ENCODE results near the gene ODF2. TPM values are rescaled to one million over a fixed set of nuclear protein-coding genes. Genes with fewer than 3 reads are reported as not detected.
"Not testable (repeated sequence)": the region's sequence is repeated elsewhere in the genome, so short reads cannot be mapped to it uniquely, and the experiment has no call there.

The ODF2 gene
- total RNA-seq, 5 donors from 2014 or later (not counting 1 experiment from before 2014, with no cell fraction given) = 26.0 to 35.7 (median 33.1) TPM

DNA sequence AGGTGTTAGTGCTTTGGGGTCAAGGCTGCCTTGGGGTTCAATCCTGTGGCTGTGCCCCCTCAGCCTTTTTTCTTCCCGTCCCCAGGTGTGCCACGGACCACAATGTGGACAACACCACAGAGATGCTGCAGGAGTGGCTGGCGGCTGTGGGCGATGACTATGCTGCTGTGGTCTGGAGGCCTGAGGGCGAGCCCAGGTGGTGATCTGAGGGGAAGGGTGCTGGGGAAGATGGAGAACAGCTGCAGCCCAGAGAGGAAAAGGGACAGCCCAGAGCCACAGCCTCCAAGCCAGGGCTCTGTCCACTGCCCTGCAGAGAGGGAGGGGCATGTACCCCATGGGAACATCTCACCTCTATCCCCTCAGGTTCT is 33.0 kb upstream of the ODF2 start:
- no peak overlapping the region for H3K27ac Mint-ChIP-seq
- WGBS (ENCODE audit: insufficient coverage) = 50% methylated on average over 5 of the region's 5 CpGs

GRCh38 chr9:128423356-128423755 is 32.5 kb upstream of the ODF2 start:
- H3K4me3 Mint-ChIP-seq; ATAC-seq (replicated peaks in 1 of 4); H3K36me3 Mint-ChIP-seq; H3K4me3 ChIP-seq (ENCODE audit: control insufficient read depth in 1 of 2, extremely low read depth in 1 of 2, low read length in 1 of 2); H3K9me3 Mint-ChIP-seq; POLR2A ChIA-PET; H3K27ac ChIP-seq (ENCODE audit: low read length); H3K36me3 ChIP-seq (ENCODE audit: control insufficient read depth in 2 of 2, extremely low read depth in 1 of 2, insufficient read depth in 1 of 2, low read length in 1 of 2); H3K9me3 ChIP-seq; DNase-seq; H3K27ac Mint-ChIP-seq: not testable (repeated sequence)
- peaks cover 8 to 13% (median 12%) of the 10 kb centered on the region in 3 donors for H3K4me1 Mint-ChIP-seq
- peaks cover 0 to 27% of the 10 kb centered on the region in 2 experiments for H3K4me1 ChIP-seq (ENCODE audit: control insufficient read depth in 1 of 2, extremely low read depth in 1 of 2, insufficient read depth in 2 of 2, low read length in 2 of 2)
- peaks cover 9 to 14% of the 10 kb centered on the region in 2 donors for H3K27me3 Mint-ChIP-seq
- CTCF ChIA-PET = interaction anchor here (0.6 kb wide), 3 partner anchors 43 to 1196 kb away, joined by 3 to 5 read pairs (median 4); no protein-coding TSS in a partner anchor
- peaks cover 6 to 33% of the 10 kb centered on the region in 2 experiments for H3K27me3 ChIP-seq (replicated peaks in 1 of 2; ENCODE audit: control insufficient read depth in 2 of 2, extremely low read depth in 1 of 2, insufficient read depth in 2 of 2, low read length in 1 of 2)
- whole genome bisulfite sequencing (ENCODE audit: insufficient coverage) = 100% methylated on average over 3 of the region's 6 CpGs

More for the DNA sequence above, 33.0 kb upstream of the ODF2 start:
- peaks cover 8 to 13% (median 12%) of the 10 kb centered on the region in 3 donors for H3K4me1 Mint-ChIP-seq
- H3K9me3 ChIP-seq = no peaks in the 10 kb centered on the region
- no peak overlapping the region for H3K4me3 ChIP-seq (ENCODE audit: control insufficient read depth in 1 of 2, extremely low read depth in 1 of 2, low read length in 1 of 2)
- no peaks in the 10 kb centered on the region for H3K9me3 Mint-ChIP-seq
- ChIA-PET POLR2A (no interaction called here), CTCF (interaction anchor here in 1 of 2 donors (0.6 kb wide), 1 partner anchor 1196 kb away, joined by 5 read pairs; no protein-coding TSS in a partner anchor)
- H3K4me1 ChIP-seq (ENCODE audit: control insufficient read depth in 1 of 2, extremely low read depth in 1 of 2, insufficient read depth in 2 of 2, low read length in 2 of 2) = peaks cover 0 to 27% of the 10 kb centered on the region in 2 experiments
- ATAC-seq (replicated peaks in 1 of 4) = no peak
- H3K36me3 ChIP-seq (ENCODE audit: control insufficient read depth in 2 of 2, extremely low read depth in 1 of 2, insufficient read depth in 1 of 2, low read length in 1 of 2) = no peaks in the 10 kb centered on the region
- peaks cover 6 to 39% of the 10 kb centered on the region in 2 experiments for H3K27me3 ChIP-seq (replicated peaks in 1 of 2; ENCODE audit: control insufficient read depth in 2 of 2, extremely low read depth in 1 of 2, insufficient read depth in 2 of 2, low read length in 1 of 2)
- DNase-seq = no peak
- no peak overlapping the region for H3K27ac ChIP-seq (ENCODE audit: low read length)
- H3K27me3 Mint-ChIP-seq = peaks cover 9 to 14% of the 10 kb centered on the region in 2 donors
- peak overlapping the region in 1 of 3 donors; percentile 71 for H3K4me3 Mint-ChIP-seq
- no peaks in the 10 kb centered on the region for H3K36me3 Mint-ChIP-seq

GRCh38 chr9:128424268-128424780 is 31.5 kb upstream of the ODF2 start:
- WGBS (ENCODE audit: insufficient coverage) = 92% methylated on average over 11 of the region's 15 CpGs
- Mint-ChIP-seq H3K4me1 (peaks cover 3 to 7% (median 7%) of the 10 kb centered on the region in 3 donors), H3K27ac (no peak overlapping the region), H3K4me3 (no peak overlapping the region), H3K36me3 (no peaks in the 10 kb centered on the region), H3K27me3 (peaks cover 3 to 7% of the 10 kb centered on the region in 2 donors), H3K9me3 (no peaks in the 10 kb centered on the region)
- Histone ChIP-seq H3K9me3 (no peaks in the 10 kb centered on the region), H3K36me3 (ENCODE audit: control insufficient read depth in 2 of 2, extremely low read depth in 1 of 2, insufficient read depth in 1 of 2, low read length in 1 of 2) (no peaks in the 10 kb centered on the region), H3K4me3 (ENCODE audit: control insufficient read depth in 1 of 2, extremely low read depth in 1 of 2, low read length in 1 of 2) (no peak overlapping the region), H3K27me3 (replicated peaks in 1 of 2; ENCODE audit: control insufficient read depth in 2 of 2, extremely low read depth in 1 of 2, insufficient read depth in 2 of 2, low read length in 1 of 2) (peaks cover 3 to 24% of the 10 kb centered on the region in 2 experiments), H3K4me1 (ENCODE audit: control insufficient read depth in 1 of 2, extremely low read depth in 1 of 2, insufficient read depth in 2 of 2, low read length in 2 of 2) (peaks cover 0 to 21% of the 10 kb centered on the region in 2 experiments), H3K27ac (ENCODE audit: low read length) (no peak overlapping the region)
- no peak for DNase-seq
- ATAC-seq (replicated peaks in 1 of 4) = no peak
- ChIA-PET POLR2A (no interaction called here), CTCF (interaction anchor here (0.6 to 0.7 kb wide), 2 partner anchors 16 to 386 kb away, joined by 3 to 6 read pairs; no protein-coding TSS in a partner anchor)

- H3K27me3 Mint-ChIP-seq = no peaks in the 10 kb centered on the region
- no peak overlapping the region for H3K4me3 Mint-ChIP-seq
- 86% methylated on average over 12 of the region's 22 CpGs for WGBS (ENCODE audit: insufficient coverage)
- ATAC-seq (replicated peaks in 1 of 4) (no peak), DNase-seq (no peak)
- H3K36me3 Mint-ChIP-seq = no peaks in the 10 kb centered on the region
- no peaks in the 10 kb centered on the region for H3K36me3 ChIP-seq (ENCODE audit: control insufficient read depth in 2 of 2, extremely low read depth in 1 of 2, insufficient read depth in 1 of 2, low read length in 1 of 2)
- no peak overlapping the region for H3K27ac Mint-ChIP-seq
- no peaks in the 10 kb centered on the region for H3K9me3 ChIP-seq
- no peaks in the 10 kb centered on the region for H3K4me1 ChIP-seq (ENCODE audit: control insufficient read depth in 1 of 2, extremely low read depth in 1 of 2, insufficient read depth in 2 of 2, low read length in 2 of 2)
- ChIA-PET POLR2A (no interaction called here), CTCF (interaction anchor here in 1 of 2 donors (0.5 kb wide), 1 partner anchor 198 kb away, joined by 8 read pairs; no protein-coding TSS in a partner anchor)
- H3K27me3 ChIP-seq (replicated peaks in 1 of 2; ENCODE audit: control insufficient read depth in 2 of 2, extremely low read depth in 1 of 2, insufficient read depth in 2 of 2, low read length in 1 of 2) = peaks cover 0 to 3% of the 10 kb centered on the region in 2 experiments
- H3K4me3 ChIP-seq (ENCODE audit: control insufficient read depth in 1 of 2, extremely low read depth in 1 of 2, low read length in 1 of 2) = no peak overlapping the region
- H3K27ac ChIP-seq (ENCODE audit: low read length) = no peak overlapping the region
- H3K9me3 Mint-ChIP-seq = no peaks in the 10 kb centered on the region
- no peaks in the 10 kb centered on the region for H3K4me1 Mint-ChIP-seq
Observed at GRCh38 chr9:128428644-128429512, 26.9 kb upstream of the ODF2 start.

- ATAC-seq (replicated peaks in 1 of 4) (no peak), DNase-seq (no peak)
- Mint-ChIP-seq H3K4me1 (no peaks in the 10 kb centered on the region), H3K27ac (no peak overlapping the region), H3K36me3 (no peaks in the 10 kb centered on the region), H3K4me3 (no peak overlapping the region), H3K9me3 (no peaks in the 10 kb centered on the region), H3K27me3 (no peaks in the 10 kb centered on the region)
- CTCF ChIA-PET = no interaction called here
- Histone ChIP-seq H3K4me3 (ENCODE audit: control insufficient read depth in 1 of 2, extremely low read depth in 1 of 2, low read length in 1 of 2) (no peak overlapping the region), H3K36me3 (ENCODE audit: control insufficient read depth in 2 of 2, extremely low read depth in 1 of 2, insufficient read depth in 1 of 2, low read length in 1 of 2) (no peaks in the 10 kb centered on the region), H3K4me1 (ENCODE audit: control insufficient read depth in 1 of 2, extremely low read depth in 1 of 2, insufficient read depth in 2 of 2, low read length in 2 of 2) (no peaks in the 10 kb centered on the region), H3K27me3 (replicated peaks in 1 of 2; ENCODE audit: control insufficient read depth in 2 of 2, extremely low read depth in 1 of 2, insufficient read depth in 2 of 2, low read length in 1 of 2) (no peaks in the 10 kb centered on the region), H3K27ac (ENCODE audit: low read length) (no peak overlapping the region), H3K9me3 (no peaks in the 10 kb centered on the region)
- 99% methylated on average over 6 of the region's 13 CpGs for WGBS (ENCODE audit: insufficient coverage)
- POLR2A ChIA-PET = no interaction called here
Observed at GRCh38 chr9:128429513-128430086, 26.2 kb upstream of the ODF2 start.

DNA sequence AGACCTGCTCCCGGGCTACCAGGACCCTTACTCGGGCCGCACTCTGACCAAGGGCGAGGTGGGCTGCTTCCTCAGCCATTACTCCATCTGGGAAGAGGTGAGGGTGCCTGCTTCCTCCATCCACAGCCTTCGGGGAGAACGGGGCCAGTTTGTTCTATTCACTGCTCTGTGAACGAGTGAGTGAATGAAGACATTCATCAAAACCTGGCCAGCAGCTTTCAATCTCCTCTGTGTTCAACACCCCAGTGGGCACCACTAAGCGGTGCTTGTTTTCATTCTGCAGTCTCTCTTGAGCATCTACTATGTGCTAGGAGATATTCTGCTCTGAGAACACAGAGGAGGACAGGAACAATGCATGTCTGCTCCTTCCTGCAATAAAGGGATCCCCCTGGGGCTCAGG is 24.6 kb upstream of the ODF2 start:
- ChIA-PET CTCF (no interaction called here), POLR2A (no interaction called here)
- Mint-ChIP-seq H3K4me1 (no peaks in the 10 kb centered on the region), H3K4me3 (no peak overlapping the region), H3K27ac (no peak overlapping the region), H3K27me3 (no peaks in the 10 kb centered on the region), H3K36me3 (no peaks in the 10 kb centered on the region), H3K9me3 (no peaks in the 10 kb centered on the region)
- Histone ChIP-seq H3K4me3 (ENCODE audit: control insufficient read depth in 1 of 2, extremely low read depth in 1 of 2, low read length in 1 of 2) (no peak overlapping the region), H3K36me3 (ENCODE audit: control insufficient read depth in 2 of 2, extremely low read depth in 1 of 2, insufficient read depth in 1 of 2, low read length in 1 of 2) (no peaks in the 10 kb centered on the region), H3K27me3 (replicated peaks in 1 of 2; ENCODE audit: control insufficient read depth in 2 of 2, extremely low read depth in 1 of 2, insufficient read depth in 2 of 2, low read length in 1 of 2) (no peaks in the 10 kb centered on the region), H3K27ac (ENCODE audit: low read length) (no peak overlapping the region), H3K4me1 (ENCODE audit: control insufficient read depth in 1 of 2, extremely low read depth in 1 of 2, insufficient read depth in 2 of 2, low read length in 2 of 2) (no peaks in the 10 kb centered on the region), H3K9me3 (no peaks in the 10 kb centered on the region)
- ATAC-seq (replicated peaks in 1 of 4) (no peak), DNase-seq (no peak)
- 100% methylated on average over 2 of the region's 8 CpGs for WGBS (ENCODE audit: insufficient coverage)
